Muscle of back (tissue), 13 donors: ENCODE measurements around the gene DCP1A. TPM values are rescaled to one million over a fixed set of nuclear protein-coding genes. Genes with fewer than 3 reads are reported as not detected.
"Not testable (repeated sequence)": the region's sequence is repeated elsewhere in the genome, so short reads cannot be mapped to it uniquely, and the experiment has no call there.

Experiments used
- DNase-seq, 3 donors: peaks; one replicate each; pipeline versions ENCODE4 v3.0.0 to v3.0.0-alpha.2; 2013
- long read RNA-seq, 9 donors: transcript quantifications; one replicate each; lab custom pipeline, GENCODE V29; 2026
- polyA plus RNA-seq, 10 donors: library from polyadenylated mRNA; unstranded; fragments of 120-200 nt; gene quantifications; one replicate each; pipeline ENCODE4 v1.2.1, GENCODE V29; 2013; ENCODE audit not compliant: insufficient read length in 10 of 10

Gene DCP1A
- polyA plus RNA-seq = 10 to 100 TPM; 14.9 to 23.8 (median 19.0) TPM
- long read RNA-seq, donor 1, full-length matches to known transcripts = 6 of 13 reads
- long read RNA-seq, donor 1, partial matches to known transcripts = 7 of 13 reads
- long read RNA-seq, donor 1, other reads (novel, unspliced or antisense) = 0 of 13 reads
- long read RNA-seq, donor 2, partial matches to known transcripts = 0 of 1 reads
- long read RNA-seq, donor 2, other reads (novel, unspliced or antisense) = 0 of 1 reads
- long read RNA-seq, donor 3 = 0 reads
- long read RNA-seq, donor 4, full-length matches to known transcripts = 4 of 10 reads
- long read RNA-seq, donor 4, partial matches to known transcripts = 6 of 10 reads
- long read RNA-seq, donor 4, other reads (novel, unspliced or antisense) = 0 of 10 reads
- long read RNA-seq, donor 5, full-length matches to known transcripts = 3 of 9 reads
- long read RNA-seq, donor 5, partial matches to known transcripts = 6 of 9 reads
- long read RNA-seq, donor 5, other reads (novel, unspliced or antisense) = 0 of 9 reads
- long read RNA-seq, donor 6, full-length matches to known transcripts = 13 of 18 reads
- long read RNA-seq, donor 6, partial matches to known transcripts = 5 of 18 reads
- long read RNA-seq, donor 6, other reads (novel, unspliced or antisense) = 0 of 18 reads
- long read RNA-seq, donor 7, full-length matches to known transcripts = 7 of 15 reads
- long read RNA-seq, donor 7, partial matches to known transcripts = 8 of 15 reads
- long read RNA-seq, donor 7, other reads (novel, unspliced or antisense) = 0 of 15 reads
- long read RNA-seq, donor 8, full-length matches to known transcripts = 3 of 3 reads
- long read RNA-seq, donor 8, partial matches to known transcripts = 0 of 3 reads
- long read RNA-seq, donor 8, other reads (novel, unspliced or antisense) = 0 of 3 reads
- long read RNA-seq, donor 9, full-length matches to known transcripts = 1 of 1 reads
- long read RNA-seq, donor 9, partial matches to known transcripts = 0 of 1 reads
- long read RNA-seq, donor 9, other reads (novel, unspliced or antisense) = 0 of 1 reads

DNA sequence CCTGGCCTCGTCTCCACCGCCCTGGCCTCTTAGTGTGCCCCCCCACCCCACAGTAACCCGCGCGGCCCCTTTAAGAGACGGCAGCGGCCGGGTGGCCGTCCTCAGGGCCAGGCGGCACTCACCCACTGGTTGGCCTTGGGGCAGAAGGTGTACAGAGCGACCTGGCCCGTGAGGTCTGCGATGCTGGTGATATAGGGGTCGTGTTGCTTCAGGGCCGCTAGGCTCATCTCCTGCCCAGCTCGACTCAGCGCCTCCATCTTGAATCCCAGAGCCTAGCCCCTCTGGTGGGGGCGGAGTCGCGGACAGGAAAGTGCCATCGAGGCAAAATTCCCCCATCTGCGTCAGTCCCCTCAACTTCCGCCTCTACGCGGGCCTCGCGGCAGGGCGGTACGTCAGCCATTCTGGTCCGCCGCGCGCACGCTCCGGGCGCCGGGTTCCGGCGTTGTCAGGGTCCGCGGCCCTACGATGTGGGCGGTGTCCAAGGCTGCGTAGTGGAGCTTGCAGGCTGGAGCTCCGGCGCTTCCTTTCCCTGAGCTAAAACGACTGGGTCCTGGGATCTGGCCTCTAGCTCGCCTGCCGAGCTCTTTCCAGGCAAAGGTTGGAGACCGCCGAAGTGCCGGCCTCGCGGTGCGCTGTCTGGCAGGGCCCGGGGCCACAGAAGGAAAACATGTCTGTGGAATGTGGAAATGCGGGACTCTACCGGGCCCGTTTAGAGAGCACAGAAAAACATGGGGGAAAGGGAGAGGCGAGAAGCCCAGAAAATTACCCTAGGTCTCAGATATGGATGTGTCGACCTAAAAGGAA, at the start of gene DCP1A:
Gene DCP1A (minus strand): TSS at position 283 of the 804 bp plus-strand sequence. CDS start 26 bp downstream, at position 257.
- DNase-seq = peak; percentile 97 to 100 (median 99)

DNA sequence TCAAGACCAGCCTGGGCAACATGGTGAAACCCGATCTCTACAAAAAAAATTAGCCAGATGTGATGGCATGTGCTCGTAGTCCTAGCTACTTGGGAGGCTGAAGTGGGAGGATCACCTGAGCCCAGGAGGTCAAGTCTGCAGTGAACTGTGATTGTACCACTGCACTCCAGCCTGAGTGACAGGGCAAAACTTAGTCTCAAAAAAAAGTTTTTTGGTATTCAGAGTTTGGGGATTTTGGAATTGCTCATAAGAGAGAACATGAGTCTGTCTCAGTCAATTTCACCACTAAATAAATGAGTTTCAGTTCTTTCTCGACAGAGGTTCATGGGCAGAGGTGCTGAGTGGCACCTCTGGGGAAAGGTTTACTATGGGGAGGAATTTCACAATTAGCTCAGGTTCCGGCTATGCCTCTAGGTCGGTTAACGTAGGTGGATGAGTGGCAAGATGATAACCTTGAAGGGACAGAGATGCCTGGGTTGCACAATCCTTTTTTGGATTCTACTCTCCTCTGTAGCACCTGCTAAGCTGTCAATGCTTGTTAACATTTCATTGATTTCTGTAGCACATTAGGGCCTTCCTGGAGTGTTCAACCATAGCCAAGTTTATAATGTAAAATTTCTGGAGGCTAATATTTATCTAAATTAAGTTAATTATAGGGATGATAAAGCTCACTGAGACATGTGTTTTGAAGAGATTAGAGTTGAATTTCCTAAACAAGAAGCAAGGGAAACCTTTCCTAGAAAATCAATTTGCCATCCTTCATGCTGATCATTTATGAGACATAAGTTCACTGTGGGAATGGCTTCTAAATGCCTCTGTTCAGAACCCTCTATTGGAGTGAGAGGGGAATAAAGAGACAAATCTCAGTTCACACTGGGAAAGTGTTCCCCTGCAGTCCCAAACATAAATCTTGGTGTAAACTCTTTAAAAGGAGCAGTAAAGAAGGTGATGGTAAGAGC, 37.4 kb upstream of the DCP1A start:
- DNase-seq = no peak

DNA sequence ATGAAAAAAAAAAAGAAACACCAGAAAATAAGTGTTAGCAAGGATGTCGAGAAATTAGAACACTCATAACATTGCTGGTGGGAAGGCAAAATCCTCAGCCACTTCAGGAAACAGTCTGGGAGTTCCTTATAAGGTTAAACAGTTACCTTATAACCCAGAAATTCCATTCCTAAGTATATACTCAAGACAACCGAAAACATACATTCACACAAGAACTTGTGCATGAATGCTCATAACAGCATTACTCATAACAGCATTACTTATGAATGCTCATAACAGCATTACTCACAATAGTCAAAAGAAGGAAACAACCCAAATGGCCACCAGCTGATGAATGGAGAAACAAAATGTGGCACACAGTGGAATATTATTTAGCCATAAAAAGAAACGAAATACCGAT, 34.8 kb upstream of the DCP1A start:
- no peak for DNase-seq

DNA sequence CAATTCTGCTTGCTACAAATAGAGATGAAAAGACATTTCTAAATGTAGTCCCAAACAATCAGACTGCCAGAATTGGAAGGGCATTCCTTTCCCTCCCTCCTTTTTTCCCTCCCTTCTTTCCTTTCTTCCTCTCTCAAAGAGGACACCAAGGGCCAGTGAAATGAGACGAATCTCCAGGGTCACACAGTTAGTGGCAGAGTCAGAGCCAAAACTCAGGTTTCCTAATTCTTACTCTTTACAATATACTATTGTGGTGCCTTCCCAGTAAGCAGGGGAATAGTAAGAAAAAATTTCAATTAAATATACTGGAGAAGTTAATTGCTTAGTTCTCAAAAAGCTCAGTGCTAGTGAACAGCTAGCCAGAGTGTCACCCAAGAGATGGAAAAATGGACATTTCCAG, 33.0 kb upstream of the DCP1A start:
- no peak for DNase-seq

DNA sequence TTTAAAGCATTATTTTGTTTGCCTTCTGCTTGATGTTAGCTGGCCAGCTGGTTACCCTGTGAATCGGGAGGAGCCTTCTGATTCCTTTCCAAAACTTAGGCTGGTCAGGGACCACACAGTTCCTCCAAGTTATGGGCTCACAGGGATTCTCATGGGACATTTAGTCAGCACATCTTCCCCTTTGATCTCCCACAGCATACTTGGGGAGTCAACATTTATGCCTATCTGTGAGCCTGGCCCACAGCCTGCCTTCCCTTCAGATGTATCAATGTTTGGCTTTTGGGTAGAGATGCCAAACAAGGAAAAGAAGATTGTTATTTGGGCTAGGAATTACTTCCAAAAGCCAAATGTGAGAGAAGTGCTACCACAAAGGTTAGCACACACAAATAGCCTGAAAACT, 32.6 kb upstream of the DCP1A start:
- DNase-seq = no peak

DNA sequence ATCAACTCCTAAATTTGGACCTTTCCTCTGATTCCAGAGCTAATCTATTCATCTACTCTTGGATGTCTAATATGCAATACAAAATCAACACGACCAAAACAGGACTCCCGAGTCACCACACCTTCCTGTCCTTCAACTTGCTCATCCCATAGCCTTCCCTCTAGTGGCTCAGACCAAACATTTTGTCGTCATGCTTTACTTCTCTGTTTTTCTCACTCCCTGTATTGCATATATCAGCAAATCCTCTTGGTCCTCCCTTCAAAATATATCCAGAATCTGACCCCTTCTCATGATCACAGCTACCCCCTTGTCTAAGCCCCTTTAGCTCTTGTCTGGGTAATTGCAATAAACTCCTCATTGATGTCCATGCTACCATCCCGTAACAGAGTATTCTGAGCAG, 30.5 kb upstream of the DCP1A start:
- DNase-seq = no peak

DNA sequence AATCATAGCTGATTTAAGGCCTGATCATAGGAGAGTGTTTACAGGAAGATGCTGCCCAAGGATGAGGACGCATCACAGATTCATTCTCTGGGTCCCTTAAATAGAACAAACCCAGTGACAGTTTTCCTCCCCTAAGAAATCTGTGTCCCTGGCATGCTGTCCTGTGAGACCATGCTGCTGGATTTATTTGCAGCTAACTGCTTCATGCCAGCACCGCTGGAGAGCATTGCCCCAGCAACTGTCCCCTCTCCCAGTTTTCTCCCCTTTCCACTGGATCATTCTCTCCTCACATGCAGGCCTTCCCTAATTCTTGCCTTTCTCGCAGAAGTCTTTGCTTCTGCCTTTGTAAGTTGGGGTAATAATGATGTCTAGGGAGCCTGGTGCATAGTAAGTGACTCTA, 29.3 kb upstream of the DCP1A start:
- DNase-seq = no peak

DNA sequence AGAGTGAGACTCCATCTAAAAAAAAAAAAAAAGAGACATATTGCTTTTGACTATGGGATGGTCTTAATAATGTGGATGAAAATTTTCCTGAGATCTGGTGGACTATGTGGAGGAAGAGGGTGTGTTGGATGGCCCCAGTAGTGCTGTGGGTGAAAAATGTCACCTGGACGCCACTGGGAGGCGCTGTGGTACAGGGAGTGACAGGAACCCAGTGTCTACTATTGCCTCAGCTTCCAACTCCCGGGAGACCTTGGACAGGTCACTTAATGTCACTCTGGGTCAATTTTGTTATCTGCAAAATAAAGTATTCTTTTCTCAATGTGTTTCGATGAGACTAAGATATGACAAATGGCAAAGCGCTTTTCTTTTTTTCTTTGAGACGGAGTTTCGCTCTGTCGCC, 27.7 kb upstream of the DCP1A start:
- DNase-seq = peak; percentile 15 to 55 (median 42)

DNA sequence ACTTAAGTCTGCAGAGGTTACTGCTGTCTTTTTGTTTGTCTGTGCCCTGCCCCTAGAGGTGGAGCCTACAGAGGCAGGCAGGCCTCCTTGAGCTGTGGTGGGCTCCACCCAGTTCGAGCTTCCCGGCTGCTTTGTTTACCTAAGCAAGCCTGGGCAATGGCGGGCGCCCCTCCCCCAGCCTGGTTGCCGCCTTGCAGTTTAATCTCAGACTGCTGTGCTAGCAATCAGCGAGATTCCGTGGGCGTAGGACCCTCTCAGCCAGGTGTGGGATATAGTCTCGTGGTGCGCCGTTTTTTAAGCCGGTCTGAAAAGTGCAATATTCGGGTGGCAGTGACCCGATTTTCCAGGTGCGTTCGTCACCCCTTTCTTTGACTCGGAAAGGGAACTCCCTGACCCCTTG, 23.4 kb upstream of the DCP1A start:
- DNase-seq = not testable (repeated sequence)

DNA sequence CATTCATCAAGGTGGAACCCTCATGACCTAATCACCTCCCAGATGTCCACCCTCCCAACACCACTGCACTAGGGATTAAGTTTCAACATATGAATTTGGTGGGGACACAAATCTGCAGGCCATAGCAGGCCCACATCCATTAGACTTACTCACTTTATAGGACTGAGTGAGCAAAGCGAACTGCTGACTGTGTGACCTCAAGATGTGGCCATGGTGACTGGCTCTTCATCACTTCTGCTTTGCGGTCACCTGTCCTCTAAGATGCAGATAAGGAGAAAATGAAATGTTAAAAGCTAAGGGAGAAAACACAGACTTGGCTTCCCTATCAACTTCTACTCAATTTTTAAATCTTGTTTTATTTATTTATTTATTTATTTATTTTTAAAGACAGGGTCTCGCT, 14.5 kb upstream of the DCP1A start:
- no peak for DNase-seq

DNA sequence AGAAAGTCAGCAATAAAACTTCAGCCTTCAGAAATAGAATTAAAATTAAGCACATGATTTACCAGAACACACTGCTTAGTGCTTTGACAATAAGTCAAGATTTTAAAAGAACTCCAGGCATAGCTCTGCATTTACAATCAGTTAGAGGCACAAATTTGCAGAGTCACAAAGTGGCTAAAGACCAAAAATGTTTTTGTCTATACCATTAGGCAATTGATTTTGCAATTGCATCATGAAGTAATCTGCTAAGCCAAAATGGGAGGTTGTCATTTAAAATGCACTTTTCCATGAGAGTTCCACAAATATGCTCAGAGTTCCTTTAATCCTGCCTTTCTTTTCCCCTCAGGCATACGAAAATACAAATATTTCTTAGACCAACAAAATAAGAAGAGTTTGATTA, 10.1 kb upstream of the DCP1A start:
- DNase-seq = no peak

DNA sequence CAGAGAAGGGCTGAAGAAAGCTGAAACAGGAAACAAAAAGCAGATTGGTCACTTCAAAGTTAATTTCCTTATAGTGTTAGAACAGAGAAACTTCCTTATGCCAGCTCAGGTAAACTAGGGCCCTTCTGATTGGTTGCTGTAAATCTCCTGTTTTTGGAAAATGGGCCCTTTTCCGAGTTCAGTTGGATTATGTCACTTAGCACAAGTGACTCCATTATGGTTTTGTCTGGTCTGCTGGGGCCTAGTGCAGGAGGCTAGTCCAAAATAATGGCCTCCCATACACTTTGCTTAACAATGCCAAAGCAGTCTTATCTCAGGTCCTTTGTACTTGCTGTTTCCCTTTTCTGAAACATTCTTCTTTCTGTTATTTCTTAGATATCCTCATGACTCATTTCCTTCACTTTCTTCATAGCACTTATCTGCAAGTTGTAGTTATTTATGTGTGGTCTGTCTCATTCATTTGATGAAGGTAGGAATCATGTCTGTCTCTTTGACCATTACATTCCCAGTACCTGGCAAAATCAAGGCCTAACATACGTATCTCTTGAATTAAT, 7.7 kb upstream of the DCP1A start:
- DNase-seq = no peak

DNA sequence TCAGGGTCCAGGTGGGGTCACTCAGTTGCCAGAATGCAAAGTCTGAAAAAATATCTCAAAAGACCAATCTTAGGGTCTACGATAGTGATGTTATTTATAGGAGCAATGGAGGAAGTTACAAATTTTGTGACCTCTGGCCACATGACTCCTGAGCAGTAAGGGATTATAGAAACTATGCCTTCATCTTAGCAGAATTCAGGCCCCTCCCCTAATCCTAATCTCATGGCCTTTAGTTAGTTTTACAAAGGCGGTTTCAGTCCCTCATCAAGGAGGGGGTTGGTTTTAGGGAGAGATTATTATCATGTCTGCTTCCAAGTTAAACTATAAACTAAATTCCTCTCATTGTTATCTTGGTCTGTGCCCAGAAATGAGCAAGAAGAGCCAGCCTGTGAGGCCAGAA, 5.9 kb upstream of the DCP1A start:
- DNase-seq = no peak

DNA sequence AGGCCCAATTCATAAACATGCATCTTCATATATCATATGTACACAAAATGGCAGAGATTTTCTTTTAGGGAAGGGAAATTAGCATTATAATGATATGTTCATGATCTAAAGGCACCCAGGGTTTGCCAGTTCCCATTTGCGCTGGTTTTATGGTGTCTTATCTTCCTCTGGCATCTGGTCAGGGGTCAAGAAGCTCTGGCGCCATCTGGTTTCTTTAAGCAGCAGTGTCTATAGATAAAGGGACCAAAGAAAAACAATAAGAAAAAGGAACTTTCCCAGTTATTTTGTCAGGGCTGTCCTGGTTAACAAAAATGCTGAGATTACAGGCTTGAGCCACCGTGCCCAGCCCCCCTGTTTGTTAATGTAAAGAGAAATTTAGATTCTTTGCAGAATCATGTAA, 3.3 kb upstream of the DCP1A start:
- DNase-seq = peak; percentile 8 to 25 (median 9)

DNA sequence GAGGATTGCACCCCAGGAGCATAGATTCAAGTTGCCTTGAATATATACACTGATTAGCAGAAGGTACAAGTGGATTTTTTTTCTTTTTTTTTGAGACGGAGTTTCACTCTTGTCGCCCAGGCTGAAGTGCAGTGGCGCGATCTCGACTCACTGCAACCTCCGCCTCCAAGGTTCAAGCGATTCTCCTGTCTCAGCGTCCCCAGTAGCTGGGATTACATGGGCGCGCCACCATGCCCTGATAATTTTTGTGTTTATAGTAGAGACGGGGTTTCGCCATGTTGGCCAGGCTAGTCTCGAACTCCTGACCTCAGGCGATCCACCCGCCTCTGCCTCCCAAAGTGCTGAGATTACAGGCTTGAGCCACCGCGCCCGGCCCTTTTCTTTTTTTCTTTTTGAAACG, 775 bp upstream of the DCP1A start:
- DNase-seq = not testable (repeated sequence)

DNA sequence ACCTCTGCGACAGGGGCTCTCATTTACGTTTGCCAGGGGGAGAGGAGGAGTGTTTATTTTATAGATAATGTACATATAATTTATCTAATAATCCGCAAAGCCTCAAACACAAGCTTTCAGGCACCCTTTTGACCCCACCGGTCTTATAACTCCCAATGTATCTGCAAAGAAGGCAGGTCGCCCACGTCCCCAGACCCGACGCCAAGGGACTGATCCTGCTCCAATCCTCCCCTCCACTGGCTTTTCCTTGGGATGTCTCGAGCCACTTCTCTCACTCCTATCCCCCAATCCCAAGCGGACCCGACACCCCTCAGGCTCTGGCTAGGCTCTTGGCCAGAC, 452 bp downstream of the DCP1A start:
- no peak for DNase-seq

DNA sequence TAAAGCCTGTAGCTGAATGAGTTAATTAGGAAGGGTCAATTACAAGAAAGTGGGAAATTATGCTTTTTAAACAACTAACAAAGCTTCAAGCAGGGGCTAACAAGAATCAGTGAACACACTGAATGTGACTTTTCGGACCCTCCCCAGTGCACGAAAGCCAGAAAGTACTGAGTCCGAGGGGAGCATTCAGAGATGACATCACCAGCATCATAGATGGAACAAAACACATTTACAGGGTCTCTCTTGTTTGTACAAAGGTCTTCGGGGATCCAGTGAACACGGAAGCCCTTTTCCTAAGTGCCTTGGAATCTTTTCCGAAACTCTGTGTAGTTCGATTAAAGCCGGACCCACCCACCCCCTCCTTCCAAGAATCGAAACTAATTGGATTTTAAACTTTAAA, 829 bp downstream of the DCP1A start:
- peak; percentile 21 to 75 (median 45) for DNase-seq

DNA sequence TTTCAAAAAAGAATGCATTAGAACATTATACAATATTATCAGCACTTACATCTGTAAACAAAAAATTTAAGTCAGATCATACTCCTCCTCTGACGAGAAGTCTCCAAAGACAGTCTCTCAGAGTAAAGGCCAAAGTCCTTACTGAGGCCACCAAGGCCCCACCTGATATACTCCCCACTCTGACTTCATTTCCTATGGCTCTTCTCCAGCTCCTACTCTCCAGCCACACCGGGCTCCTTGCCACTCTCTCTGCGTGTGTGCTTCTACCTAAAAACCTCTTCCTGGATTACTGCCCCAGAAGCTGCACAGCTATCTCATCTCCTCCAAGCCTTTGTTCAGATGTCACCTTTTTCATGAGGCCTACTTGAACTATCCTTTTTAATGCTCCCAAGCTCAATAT, 5.0 kb downstream of the DCP1A start:
- DNase-seq = no peak

DNA sequence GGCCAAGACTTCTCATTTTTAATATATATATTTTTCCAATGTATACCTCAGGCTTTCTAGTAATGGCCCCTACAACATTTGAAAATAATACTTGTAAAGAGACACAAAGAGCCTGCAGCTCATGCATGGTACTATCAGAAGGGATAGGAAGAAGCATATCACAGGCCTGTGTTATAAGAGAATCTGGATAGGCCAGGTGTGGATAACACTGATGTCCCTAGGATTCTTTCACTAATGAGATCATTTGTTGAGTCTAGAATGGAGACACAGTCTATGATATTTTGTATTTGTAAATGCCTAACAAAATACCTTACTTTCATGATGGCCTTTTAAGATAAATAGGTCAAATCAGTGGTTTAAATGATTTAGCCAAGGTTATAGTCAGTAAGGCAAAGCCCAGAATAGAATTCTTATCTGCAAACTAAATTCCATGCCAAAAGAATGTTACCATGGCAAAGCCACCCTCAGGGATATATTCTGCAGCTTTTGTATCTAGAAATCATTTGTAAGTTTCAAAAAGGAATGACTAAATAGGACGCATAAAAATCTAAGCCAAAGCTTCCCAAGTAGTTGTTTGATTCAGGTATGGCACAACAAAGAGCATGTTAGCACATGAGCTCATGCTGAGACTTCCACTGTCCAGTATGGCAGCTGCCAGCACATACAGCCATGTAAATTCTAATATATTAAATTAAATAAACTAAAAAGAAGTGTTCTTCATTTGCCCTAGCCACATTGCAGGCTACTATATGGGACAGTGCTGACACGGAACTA, 10.0 kb downstream of the DCP1A start:
- DNase-seq = no peak

DNA sequence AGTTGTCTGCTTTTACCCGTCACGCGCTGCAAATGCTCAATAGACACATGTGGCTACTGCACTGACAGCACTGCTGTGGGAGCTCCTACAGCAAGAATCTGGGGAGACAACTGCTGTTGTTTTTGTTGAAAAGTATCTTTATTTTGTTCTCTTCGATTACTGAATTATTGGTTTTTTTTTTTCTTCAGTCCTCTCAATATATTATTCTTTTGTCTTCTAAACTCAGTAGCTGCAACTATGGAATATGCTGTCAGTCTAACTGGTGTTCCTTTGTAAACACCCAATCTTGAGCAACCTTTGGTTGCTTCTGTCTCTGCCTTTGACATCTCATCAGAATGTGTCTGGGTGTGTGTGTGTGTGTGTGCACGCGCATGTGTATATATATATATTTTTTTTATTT, 12.6 kb downstream of the DCP1A start:
- DNase-seq = no peak
